Endothelial cell of umbilical vein (primary cell): ENCODE results near the gene MAGEA10.

Experiments
- CTCF ChIP-seq, 2 donors: IDR thresholded peaks; 1 replicate in 1 of 2; 2 replicates in 1 of 2; pipeline ENCODE4 v1.5.1; 2011; ENCODE audit warnings: low read length in 2 of 2, mild to moderate bottlenecking in 2 of 2, moderate library complexity in 2 of 2, control low read depth in 1 of 2, inconsistent platforms in 1 of 2, low read depth in 1 of 2; ENCODE audit not compliant: insufficient read depth in 1 of 2; ENCODE audit errors: extremely low read depth in 1 of 2
- EZH2 ChIP-seq: IDR thresholded peaks from 2 replicates; pipeline ENCODE4 v1.6.1; 2012; ENCODE audit warnings: borderline replicate concordance, low read depth, mild to moderate bottlenecking, moderate library complexity, low read length, inconsistent platforms; ENCODE audit not compliant: severe bottlenecking
- GATA2 ChIP-seq: IDR thresholded peaks from 2 replicates; pipeline ENCODE4 v1.7.0; 2011; ENCODE audit warnings: low read depth, mild to moderate bottlenecking, moderate library complexity, mixed read lengths, low read length; ENCODE audit not compliant: insufficient read length, insufficient read depth
- JUN ChIP-seq: IDR thresholded peaks from 2 replicates; pipeline ENCODE4 v1.6.1; 2011; ENCODE audit warnings: borderline replicate concordance, low read depth; ENCODE audit not compliant: insufficient read length, insufficient read depth
- MAX ChIP-seq: IDR thresholded peaks from 2 replicates; pipeline ENCODE4 v1.6.1; 2011; ENCODE audit not compliant: insufficient read depth, insufficient read length
- MYC ChIP-seq: IDR thresholded peaks from one replicate; pipeline ENCODE4 v1.6.1; 2011; ENCODE audit warnings: mild to moderate bottlenecking, low read depth, low read length
- POLR2A ChIP-seq: IDR thresholded peaks from 2 replicates; pipeline ENCODE4 v1.6.1; 2012; ENCODE audit warnings: low read depth, mild to moderate bottlenecking, control low read depth, low read length
- POLR2AphosphoS5 ChIP-seq: IDR thresholded peaks from 2 replicates; pipeline ENCODE4 v1.6.1; 2012; ENCODE audit warnings: low read depth, mild to moderate bottlenecking, control low read depth, low read length, moderate library complexity; ENCODE audit not compliant: insufficient read depth

- no peak for TF ChIP-seq POLR2A
- no peak for TF ChIP-seq CTCF (IDR thresholded peaks at IDR 0.05; ENCODE audit: extremely low read depth in 1 of 2, insufficient read depth in 1 of 2, low read depth in 1 of 2, low read length in 2 of 2)
- no peak for TF ChIP-seq POLR2AphosphoS5
- TF ChIP-seq EZH2, result no peak
- no peak for TF ChIP-seq GATA2
- TF ChIP-seq MYC, result no peak
- no peak for TF ChIP-seq MAX
- TF ChIP-seq JUN, result no peak
Measured at GRCh38 chrX:152108527-152108926, 29.9 kb downstream of the MAGEA10 start.
